ENCODE results near the gene LPP.

DNA sequence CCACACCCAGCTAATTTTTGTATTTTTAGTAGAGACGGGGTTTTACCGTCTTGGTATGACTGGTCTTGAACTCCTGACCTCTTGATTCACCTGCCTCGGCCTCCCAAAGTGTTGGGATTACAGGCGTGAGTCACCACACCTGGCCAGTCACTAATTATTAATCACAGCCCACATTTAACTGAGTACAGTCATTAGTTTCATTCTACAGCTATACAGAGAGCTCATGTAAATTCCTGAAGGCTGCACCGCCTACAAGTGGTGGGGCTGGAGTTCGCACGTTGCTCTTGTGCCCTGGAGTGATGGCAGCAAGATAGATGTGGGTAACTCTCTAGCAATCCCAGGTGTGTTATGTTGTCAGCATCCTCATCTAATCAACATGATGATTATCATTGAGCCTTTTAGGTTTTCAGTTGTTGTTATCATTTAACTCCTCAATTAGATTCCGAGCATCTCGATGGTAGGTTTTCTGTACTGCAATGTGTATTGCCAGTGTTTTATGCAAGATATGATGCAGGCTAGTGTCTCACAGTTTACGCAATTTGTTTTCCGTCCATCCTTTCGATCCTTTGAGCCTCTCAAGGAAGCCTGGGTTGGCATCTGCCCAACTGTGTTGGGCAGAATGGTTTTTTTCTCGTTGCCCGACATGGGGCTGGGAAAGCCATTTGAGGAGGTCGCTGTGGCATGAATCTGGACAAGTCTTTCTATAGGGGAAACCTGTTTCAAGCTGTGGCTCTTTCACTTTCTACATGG lies 216.3 kb downstream of the LPP start:
- TF ChIP-seq EZH2phosphoT487 (IDR thresholded peaks at IDR 0.05; ENCODE audit: low read length): no peak
- TF ChIP-seq, protein P1, sequence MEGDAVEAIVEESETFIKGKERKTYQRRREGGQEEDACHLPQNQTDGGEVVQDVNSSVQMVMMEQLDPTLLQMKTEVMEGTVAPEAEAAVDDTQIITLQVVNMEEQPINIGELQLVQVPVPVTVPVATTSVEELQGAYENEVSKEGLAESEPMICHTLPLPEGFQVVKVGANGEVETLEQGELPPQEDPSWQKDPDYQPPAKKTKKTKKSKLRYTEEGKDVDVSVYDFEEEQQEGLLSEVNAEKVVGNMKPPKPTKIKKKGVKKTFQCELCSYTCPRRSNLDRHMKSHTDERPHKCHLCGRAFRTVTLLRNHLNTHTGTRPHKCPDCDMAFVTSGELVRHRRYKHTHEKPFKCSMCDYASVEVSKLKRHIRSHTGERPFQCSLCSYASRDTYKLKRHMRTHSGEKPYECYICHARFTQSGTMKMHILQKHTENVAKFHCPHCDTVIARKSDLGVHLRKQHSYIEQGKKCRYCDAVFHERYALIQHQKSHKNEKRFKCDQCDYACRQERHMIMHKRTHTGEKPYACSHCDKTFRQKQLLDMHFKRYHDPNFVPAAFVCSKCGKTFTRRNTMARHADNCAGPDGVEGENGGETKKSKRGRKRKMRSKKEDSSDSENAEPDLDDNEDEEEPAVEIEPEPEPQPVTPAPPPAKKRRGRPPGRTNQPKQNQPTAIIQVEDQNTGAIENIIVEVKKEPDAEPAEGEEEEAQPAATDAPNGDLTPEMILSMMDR (IDR thresholded peaks at IDR 0.05; ENCODE audit: low read length): no peak

Measured in MM.1S (cell line).